Adrenal gland (tissue), 12 donors: ENCODE data around the gene ZSCAN18. TPM values are rescaled to one million over a fixed set of nuclear protein-coding genes. Genes with fewer than 3 reads are reported as not detected.

Experiments
- DNase-seq, 7 donors: peaks; one replicate each; pipeline ENCODE4 v3.0.0-alpha.2; 2019 to 2020
- H3K27ac ChIP-seq, 5 donors: fragments of 200-600 bp; sonication (generic) in 4 of 5; 1 replicate in 3 of 5; 2 replicates in 2 of 5; pipeline versions ENCODE4 v1.5.1 to v1.8.0; 2016 to 2020; ENCODE audit warnings: mild to moderate bottlenecking in 1 of 5
- H3K27me3 ChIP-seq: fragments of 200-600 bp; 2 replicates; pipeline ENCODE4 v1.8.0; 2021
- H3K36me3 ChIP-seq, 2 donors: fragments of 200-600 bp; replicated peaks in 1 of 2; 1 replicate in 1 of 2; 2 replicates in 1 of 2; pipeline versions ENCODE4 v1.5.1 to v1.8.0; 2018 to 2022
- H3K4me1 ChIP-seq, 2 donors: fragments of 200-600 bp; replicated peaks in 1 of 2; 1 replicate in 1 of 2; 2 replicates in 1 of 2; pipeline versions ENCODE4 v1.5.1 to v1.8.0; 2018 to 2021
- H3K4me3 ChIP-seq, 4 donors: fragments of 200-600 bp; sonication (generic) in 3 of 4; one replicate each; pipeline ENCODE4 v1.5.1; 2016 to 2018
- H3K9me3 ChIP-seq, 3 donors: fragments of 200-600 bp; sonication (generic) in 1 of 3; replicated peaks in 1 of 3; 1 replicate in 2 of 3; 2 replicates in 1 of 3; pipeline versions ENCODE4 v1.5.1 to v1.8.0; 2016 to 2021
- CTCF ChIP-seq, 6 experiments: fragments of 450-650 bp in 4 of 6; fragments of 200-600 bp in 2 of 6; sonication (generic) in 1 of 6; IDR thresholded peaks; 1 replicate in 5 of 6; 2 replicates in 1 of 6; pipeline versions ENCODE4 v1.5.1 to v1.8.0; 2016 to 2021; ENCODE audit warnings: antibody characterized with exemption in 6 of 6, mild to moderate bottlenecking in 2 of 6, moderate library complexity in 1 of 6
- POLR2A ChIP-seq, 2 donors: fragments of 450-650 bp; IDR thresholded peaks; one replicate each; pipeline ENCODE4 v1.6.1; 2017; ENCODE audit warnings: antibody characterized with exemption in 2 of 2, mild to moderate bottlenecking in 2 of 2, moderate library complexity in 1 of 2
- WGBS, 4 donors: extraction: QIAGEN DNeasy Blood & Tissue Kit in 2 of 4; methylation state at CpG; one replicate each; pipeline versions ENCODE4 v1.1.5 to v1.1.7; 2013 to 2017; 5-methylcytosine and 5-hydroxymethylcytosine counted together
- intact Hi-C, 2 donors: fragments of 100-400 bp; cut with DNase I; formaldehyde crosslinking; loops; one replicate each; pipeline versions ENCODE4 v1.14.1 to v1.15.0; 2022 to 2023
- polyA plus RNA-seq, 3 donors: library from polyadenylated mRNA; stranded (reverse); fragments of 200-250 nt in 2 of 3; fragments of 350-450 nt in 1 of 3; fragmentation: Illumina TruSeq in 1 of 3; extraction: RNeasy Lipid Tissue Mini Kit (QIAGEN cat#74804) in 1 of 3; gene quantifications; one replicate each; pipeline ENCODE4 v1.2.3, GENCODE V29; 2013 to 2014
- total RNA-seq, 9 donors: library from RNA; depleted of rRNA in 4 of 9; stranded (reverse); fragments of >200 nt in 4 of 9; fragments of 120-200 nt in 1 of 9; fragmentation: NEBNext Ultra II Directional in 1 of 9; extraction: Animal tissue kit (Norgen Biotek cat#: 25700) in 1 of 9; gene quantifications; one replicate each; pipeline versions ENCODE4 v1.1.0 to v1.2.4, GENCODE V29; 2013 to 2023
- donor health status: healthy with polysubstance abuse.
- donor health status: Bipolar disorder and iron deficiency.
- donor health status: DM: yes; HTN: yes; CAD: no.
- donor health status: DM: no; HTN: no; CAD: no.
- donor health status: DM: no; HTN: no; CAD: no.
- donor health status: DM: yes; HTN: yes; CAD: no.

Gene ZSCAN18
- total and polyA plus RNA-seq, 12 donors = 18.7 to 81.2 (median 62.2) TPM

- TF ChIP-seq POLR2A (IDR thresholded peaks at IDR 0.05) (no peak), CTCF (IDR thresholded peaks at IDR 0.05) (no peak)
- Histone ChIP-seq H3K27me3 (no peaks in the 10 kb centered on the region), H3K4me1 (no peaks in the 10 kb centered on the region), H3K9me3 (no peaks in the 10 kb centered on the region), H3K36me3 (no peaks in the 10 kb centered on the region), H3K4me3 (peak overlapping the region in 1 of 4 donors; percentile 28), H3K27ac (peak overlapping the region in 3 of 5 donors; percentile 12 to 73 (median 30))
- intact Hi-C loops = no loop called here
- 18 to 43% (median 23%) methylated on average over 29 to 37 of the region's 37 CpGs for WGBS, 4 donors
- DNase-seq = peak in 5 of 7 donors; percentile 13 to 65 (median 32)
These were observed 42.8 kb downstream of the ZSCAN18 start for GRCh38 chr19:58054901-58055874.

GRCh38 chr19:58053480-58054156, 44.4 kb downstream of the ZSCAN18 start:
- intact Hi-C loops = no loop called here
- DNase-seq = no peak
- Histone ChIP-seq H3K4me3 (no peak overlapping the region), H3K36me3 (no peaks in the 10 kb centered on the region), H3K9me3 (peaks cover 0 to 7% (median 0%) of the 10 kb centered on the region in 3 donors), H3K4me1 (no peaks in the 10 kb centered on the region), H3K27ac (no peak overlapping the region), H3K27me3 (no peaks in the 10 kb centered on the region)
- TF ChIP-seq CTCF (IDR thresholded peaks at IDR 0.05) (no peak), POLR2A (IDR thresholded peaks at IDR 0.05) (no peak)
- WGBS, 4 donors = 89 to 92% (median 90%) methylated on average over 7 to 30 of the region's 30 CpGs

- Histone ChIP-seq H3K27me3 (no peaks in the 10 kb centered on the region), H3K4me1 (no peaks in the 10 kb centered on the region), H3K36me3 (no peaks in the 10 kb centered on the region), H3K27ac (no peak overlapping the region), H3K9me3 (peaks cover 0 to 7% (median 0%) of the 10 kb centered on the region in 3 donors), H3K4me3 (no peak overlapping the region)
- WGBS, 4 donors = 96 to 97% (median 97%) methylated on average over 7 to 16 of the region's 16 CpGs
- no peak for DNase-seq
- TF ChIP-seq POLR2A (IDR thresholded peaks at IDR 0.05) (no peak), CTCF (IDR thresholded peaks at IDR 0.05) (no peak)
- intact Hi-C loops = no loop called here
These were observed 45.8 kb downstream of the ZSCAN18 start for GRCh38 chr19:58052256-58052655.

GRCh38 chr19:58047672-58048071, 50.4 kb downstream of the ZSCAN18 start:
- no peak overlapping the region for H3K27ac ChIP-seq
- H3K9me3 ChIP-seq = peaks cover 0 to 26% (median 0%) of the 10 kb centered on the region in 3 donors
- H3K27me3 ChIP-seq = no peaks in the 10 kb centered on the region
- H3K4me3 ChIP-seq = no peak overlapping the region
- intact Hi-C loops = no loop called here
- H3K4me1 ChIP-seq = no peaks in the 10 kb centered on the region
- no peak for DNase-seq
- no peaks in the 10 kb centered on the region for H3K36me3 ChIP-seq
- TF ChIP-seq CTCF (IDR thresholded peaks at IDR 0.05) (no peak), POLR2A (IDR thresholded peaks at IDR 0.05) (no peak)
- WGBS, 4 donors = 89 to 95% (median 93%) methylated on average over 3 to 12 of the region's 12 CpGs
